Neural progenitor cell (in vitro differentiated cells): ENCODE measurements around the gene SOCS2.

ENCODE experiments used
- CTCF ChIP-seq: fragments of 200-600 bp; sonication (generic); IDR thresholded peaks from 2 replicates; pipeline ENCODE4 v1.5.1; 2017; ENCODE audit warnings: antibody characterized with exemption, mild to moderate bottlenecking
- EZH2 ChIP-seq: fragments of 200-600 bp; sonication (generic); IDR thresholded peaks from 2 replicates; pipeline ENCODE4 v1.6.1; 2017; ENCODE audit warnings: antibody characterized with exemption, mild to moderate bottlenecking, moderate library complexity
- EZH2phosphoT487 ChIP-seq: fragments of 200-600 bp; sonication (generic); IDR thresholded peaks from 2 replicates; pipeline ENCODE4 v1.6.1; 2017; ENCODE audit warnings: antibody characterized with exemption

- TF ChIP-seq CTCF (no peak), EZH2 (no peak), EZH2phosphoT487 (no peak)
Observed at GRCh38 chr12:93592641-93593406, 20.3 kb downstream of the SOCS2 start.
